Ecto neural progenitor cell (in vitro differentiated cells): ENCODE results near the gene HAPLN3.

Experiments
- DNase-seq: peaks from one replicate; pipeline ENCODE4 v3.0.0-alpha.2; 2018; ENCODE audit warnings: low spot score

The HAPLN3 gene

DNA sequence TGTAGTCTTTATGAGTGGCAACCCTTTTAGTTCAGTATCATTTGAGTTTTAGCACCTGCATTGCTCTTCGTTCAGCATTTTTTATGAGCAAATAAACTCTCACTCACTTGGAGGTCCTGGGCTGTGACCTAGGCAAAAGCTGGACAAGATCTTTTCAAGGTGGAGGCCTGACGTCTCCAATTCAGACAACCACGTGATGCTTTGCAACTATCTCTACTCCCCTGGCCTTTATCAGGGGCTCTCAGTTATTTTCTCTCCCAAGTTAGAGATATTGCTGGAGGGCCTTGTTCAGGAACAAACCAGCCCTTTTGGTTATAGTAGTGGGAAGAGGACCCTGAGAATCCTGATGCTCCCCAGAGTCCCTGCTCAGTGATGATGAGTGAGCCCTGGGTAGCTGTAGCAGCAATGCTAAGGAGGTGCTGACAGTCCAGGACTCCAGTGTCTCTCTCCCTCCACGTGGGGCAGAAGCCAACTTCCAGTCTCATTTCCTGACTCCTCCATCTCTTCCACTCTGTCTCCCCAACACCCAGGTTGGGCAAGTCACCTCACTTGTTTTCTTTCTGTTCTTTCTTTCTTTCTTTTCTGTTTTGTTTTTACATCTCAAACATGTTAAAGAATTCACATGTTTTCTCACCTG, 30.4 kb downstream of the HAPLN3 start:
- DNase-seq: no peak

- no peak for DNase-seq
These were observed 31.9 kb downstream of the HAPLN3 start for GRCh38 chr15:88863412-88863811.

DNA sequence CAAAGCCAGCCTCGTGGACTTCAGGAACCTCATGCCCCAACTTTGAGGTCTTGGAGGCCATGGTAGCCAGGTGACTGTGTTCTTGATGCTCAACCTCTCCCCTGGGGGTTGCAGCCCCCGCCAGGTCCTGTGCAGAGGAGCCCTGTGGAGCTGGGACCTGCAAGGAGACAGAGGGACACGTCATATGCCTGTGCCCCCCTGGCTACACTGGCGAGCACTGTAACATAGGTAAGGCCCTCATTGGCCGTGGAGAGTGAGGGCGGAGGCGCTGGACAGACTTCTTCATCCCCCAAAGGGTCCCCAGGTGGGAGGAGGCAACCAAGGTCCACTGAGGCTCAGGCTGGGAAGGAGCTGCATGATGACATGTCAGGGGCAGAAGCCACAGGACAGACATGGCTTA, 35.1 kb downstream of the HAPLN3 start:
- DNase-seq: no peak

DNA sequence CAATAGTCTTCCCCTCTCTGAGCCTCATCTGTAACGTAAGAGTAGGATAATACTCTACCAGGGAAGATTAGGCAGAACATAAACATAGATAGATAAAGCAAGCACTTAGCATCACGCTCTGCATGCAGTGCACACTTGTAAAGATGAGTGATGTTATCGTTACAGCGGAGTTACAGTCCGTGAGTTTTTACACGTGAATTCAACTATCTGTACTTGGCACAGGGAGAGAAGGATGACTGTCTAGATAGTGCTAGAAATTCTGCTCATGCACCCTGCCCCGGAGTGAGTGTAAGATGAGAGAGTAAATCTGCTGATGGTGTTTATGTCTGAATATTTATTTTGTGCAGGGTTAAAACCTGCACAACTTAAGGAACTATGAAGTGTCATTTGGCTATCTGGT, 35.8 kb downstream of the HAPLN3 start:
- no peak for DNase-seq

DNA sequence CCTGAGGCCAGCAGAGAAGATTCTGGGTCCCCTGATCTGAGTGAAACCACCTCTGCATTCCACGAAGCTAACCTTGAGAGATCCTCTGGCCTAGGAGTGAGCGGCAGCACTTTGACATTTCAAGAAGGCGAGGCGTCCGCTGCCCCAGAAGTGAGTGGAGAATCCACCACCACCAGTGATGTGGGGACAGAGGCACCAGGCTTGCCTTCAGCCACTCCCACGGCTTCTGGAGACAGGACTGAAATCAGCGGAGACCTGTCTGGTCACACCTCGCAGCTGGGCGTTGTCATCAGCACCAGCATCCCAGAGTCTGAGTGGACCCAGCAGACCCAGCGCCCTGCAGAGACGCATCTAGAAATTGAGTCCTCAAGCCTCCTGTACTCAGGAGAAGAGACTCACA, 36.4 kb downstream of the HAPLN3 start:
- no peak for DNase-seq

DNA sequence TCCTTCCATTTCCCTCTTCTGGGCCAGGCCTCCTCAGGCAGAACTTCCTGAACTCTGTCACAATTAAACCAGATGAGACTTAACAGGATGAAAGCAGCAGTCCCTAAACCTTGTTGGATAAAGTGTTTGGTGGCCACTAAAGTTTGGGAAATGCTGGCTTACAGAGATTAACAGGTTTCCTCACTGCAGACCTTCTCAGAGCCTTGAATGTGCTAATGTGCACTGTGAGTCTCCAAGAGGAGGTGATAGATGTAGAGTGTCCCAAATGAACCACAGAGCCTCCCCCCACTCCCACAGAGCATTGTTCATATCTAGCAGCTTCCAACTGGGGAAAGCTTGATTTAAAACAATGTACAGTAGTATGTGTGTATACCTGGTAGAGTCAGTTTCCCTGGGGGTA, 42.9 kb downstream of the HAPLN3 start:
- DNase-seq: no peak

DNA sequence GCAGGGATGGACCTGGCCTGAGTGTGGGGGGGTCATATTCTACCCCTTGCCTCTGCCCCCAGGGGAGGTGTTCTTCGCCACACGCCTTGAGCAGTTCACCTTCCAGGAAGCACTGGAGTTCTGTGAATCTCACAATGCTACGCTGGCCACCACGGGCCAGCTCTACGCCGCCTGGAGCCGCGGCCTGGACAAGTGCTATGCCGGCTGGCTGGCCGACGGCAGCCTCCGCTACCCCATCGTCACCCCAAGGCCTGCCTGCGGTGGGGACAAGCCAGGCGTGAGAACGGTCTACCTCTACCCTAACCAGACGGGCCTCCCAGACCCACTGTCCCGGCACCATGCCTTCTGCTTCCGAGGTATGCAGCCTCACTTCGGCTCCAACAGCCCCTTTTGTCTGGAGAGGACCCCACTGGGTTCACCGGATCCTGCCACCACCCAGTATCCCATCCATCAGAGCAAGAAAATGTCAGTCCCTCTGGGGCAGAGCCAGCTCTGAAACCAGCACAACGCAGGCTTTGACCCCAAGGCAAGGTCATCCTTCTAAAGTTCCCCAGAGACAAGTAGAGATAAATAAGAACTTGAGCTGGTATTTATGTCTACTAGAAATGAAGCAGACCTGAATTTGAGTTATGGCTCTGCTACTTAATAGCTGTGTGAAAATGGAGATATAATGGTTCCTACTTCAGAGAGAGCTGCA, 45.8 kb downstream of the HAPLN3 start:
- DNase-seq: no peak

DNA sequence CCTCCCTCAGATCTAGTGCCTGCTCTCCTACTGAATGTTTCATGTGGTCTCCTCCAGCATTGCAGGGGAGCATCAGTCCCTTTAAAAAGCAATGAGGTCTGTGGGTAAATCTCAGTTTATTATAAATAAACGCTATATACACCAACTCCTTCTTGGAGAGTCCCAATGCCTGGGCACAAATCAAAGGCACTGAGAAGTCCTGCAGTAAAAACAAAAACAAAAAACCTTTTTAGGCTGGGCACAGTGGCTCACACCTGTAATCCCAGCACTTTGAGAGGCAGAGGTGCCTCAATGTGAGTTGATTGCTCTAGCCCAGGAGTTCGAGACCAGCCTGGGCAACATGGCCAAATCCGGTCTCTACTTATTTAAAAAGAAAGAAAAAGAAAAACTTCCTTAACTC, 47.1 kb downstream of the HAPLN3 start:
- DNase-seq: no peak

- DNase-seq: no peak
These were observed 48.2 kb downstream of the HAPLN3 start for GRCh38 chr15:88847144-88847543.

DNA sequence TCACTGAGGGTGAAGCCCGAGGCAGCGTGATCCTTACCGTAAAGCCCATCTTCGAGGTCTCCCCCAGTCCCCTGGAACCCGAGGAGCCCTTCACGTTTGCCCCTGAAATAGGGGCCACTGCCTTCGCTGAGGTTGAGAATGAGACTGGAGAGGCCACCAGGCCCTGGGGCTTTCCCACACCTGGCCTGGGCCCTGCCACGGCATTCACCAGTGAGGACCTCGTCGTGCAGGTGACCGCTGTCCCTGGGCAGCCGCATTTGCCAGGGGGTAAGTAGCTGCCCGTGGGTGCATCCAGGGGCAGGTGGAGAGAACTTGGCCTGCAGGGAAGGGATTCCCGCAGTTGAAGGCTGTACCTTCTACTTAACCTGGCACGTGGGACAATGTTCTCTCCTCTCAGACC, 49.7 kb downstream of the HAPLN3 start:
- no peak for DNase-seq

DNA sequence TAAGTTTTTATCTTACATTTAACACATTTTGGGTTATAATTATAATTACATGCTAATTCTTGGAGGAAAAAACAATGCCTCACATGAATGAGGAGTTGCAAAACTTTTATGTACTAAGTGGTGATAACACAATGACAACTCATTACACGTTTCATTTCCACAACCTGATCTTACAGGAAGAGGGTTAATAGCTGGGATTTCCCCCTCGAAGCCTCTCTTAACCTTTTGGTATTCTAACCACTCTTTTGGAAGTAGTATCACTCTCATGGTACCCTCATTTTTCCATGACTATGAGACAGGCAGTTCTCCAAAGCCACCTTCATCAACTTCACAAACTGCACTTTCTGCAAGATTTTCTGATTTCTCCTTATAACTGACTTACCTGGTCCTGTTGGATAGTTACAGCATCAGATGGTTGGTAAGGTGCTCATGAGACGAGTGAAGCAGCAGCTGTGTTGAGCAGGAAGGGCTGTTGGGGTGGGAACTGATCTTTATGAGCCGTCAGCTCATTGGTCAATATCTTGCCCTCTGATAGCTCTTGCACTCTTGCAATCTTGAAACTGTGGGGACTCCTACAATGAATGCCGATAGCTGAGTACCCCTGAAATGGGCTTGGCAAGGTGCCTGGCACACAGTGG, 50.5 kb downstream of the HAPLN3 start:
- DNase-seq: no peak

GRCh38 chr15:88843334-88843733, 52.0 kb downstream of the HAPLN3 start:
- DNase-seq: no peak

DNA sequence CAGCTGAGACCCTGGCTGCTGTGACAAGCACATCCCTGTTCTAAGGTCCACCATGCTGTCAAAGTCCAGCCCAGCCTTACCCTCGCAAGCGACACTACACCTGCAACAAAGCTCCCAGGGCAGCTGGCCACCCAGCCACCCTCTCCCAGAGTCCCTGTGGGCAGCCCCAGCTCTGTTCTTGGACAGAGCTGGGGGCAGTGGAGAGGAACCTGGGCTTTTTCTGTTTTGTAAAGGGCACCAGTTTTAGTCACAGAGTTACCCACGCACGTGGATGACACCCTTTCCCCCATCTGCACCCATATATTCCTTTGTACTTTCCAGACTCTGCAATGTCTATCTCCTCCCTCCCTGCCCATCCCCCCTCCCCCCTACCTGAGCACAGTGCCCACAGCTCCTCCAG, 53.2 kb downstream of the HAPLN3 start:
- no peak for DNase-seq

- DNase-seq: no peak
These were observed 54.1 kb downstream of the HAPLN3 start for GRCh38 chr15:88841236-88841635.

GRCh38 chr15:88839961-88840360, 55.4 kb downstream of the HAPLN3 start:
- no peak for DNase-seq

- DNase-seq: no peak
These were observed 56.2 kb downstream of the HAPLN3 start for GRCh38 chr15:88839146-88839545.

- no peak for DNase-seq
These were observed 56.7 kb downstream of the HAPLN3 start for GRCh38 chr15:88838667-88839066.

- DNase-seq: no peak
These were observed 59.7 kb downstream of the HAPLN3 start for GRCh38 chr15:88835646-88836045.

GRCh38 chr15:88835119-88835518, 60.2 kb downstream of the HAPLN3 start:
- DNase-seq: no peak

DNA sequence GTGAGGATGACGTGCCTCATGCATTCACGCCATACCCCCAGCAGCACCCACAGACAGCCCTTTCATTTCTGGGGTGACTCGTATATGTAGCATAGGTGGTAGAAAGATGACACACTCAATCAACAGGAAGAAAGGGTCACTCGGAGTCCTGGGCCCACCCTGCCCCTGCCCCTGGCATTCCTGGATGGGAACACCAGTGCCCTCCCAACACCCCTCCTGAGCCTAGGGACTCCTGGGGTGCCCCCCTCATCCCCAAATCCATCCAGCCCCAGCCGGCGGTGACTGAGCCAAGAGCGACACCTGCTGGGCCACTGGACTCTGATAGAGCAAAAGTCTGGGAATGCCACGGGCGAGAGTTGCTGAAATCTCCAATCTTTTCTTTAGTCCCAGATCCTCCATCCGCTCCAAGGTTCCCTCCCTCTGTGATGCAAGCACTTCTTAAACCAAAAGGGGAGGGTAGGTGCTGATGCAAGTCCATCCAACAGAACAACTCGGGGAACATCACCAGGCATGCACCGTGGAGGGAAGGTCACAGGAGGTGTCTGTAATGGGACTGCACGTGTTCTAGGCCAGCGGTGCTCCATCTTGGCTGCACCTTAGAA, 61.0 kb downstream of the HAPLN3 start:
- peak; percentile 81 for DNase-seq

GRCh38 chr15:88833731-88834100, 61.6 kb downstream of the HAPLN3 start:
- no peak for DNase-seq

DNA sequence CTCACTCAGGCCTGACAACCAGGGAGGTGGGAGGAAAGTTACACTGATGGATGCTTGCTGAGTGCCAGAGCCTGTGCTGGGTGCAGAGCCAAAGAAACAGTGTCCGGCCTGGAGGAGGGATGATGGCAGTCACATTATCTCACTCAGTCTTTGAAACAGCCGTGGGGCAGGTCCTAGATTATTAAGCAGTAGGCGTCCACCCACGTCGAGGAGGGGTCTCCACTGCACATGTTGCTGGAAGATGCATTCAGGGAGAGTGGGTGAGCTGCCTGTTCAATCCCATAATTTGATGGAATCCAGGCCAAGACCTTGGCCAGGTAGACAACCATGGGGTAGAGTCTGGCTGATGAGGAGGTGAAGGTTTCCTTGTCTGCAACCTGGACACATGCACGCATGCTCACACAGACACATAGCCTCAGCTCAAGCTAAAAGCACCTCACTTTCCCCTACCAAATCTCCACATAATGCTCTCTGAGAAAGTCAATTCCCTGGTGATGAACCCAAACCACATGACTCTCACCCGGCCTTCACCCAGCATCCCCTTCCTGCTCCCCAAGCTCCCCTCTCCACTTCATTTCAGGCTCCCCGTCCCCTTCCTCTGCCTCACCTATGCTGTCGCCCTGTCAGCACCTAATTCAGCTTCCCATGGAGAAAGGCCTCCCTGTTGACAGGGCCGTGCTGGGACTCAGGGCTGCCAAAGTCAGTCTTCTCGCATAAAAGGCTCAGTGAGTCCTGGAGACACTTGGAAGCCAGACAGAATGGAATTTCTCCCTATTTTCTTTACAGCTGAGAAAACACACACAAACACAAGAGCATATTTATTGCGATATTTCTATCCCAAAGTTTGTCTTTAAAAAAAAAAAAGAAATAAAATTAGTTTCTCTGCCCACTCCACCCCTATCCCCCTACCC, 62.3 kb downstream of the HAPLN3 start:
- DNase-seq: no peak
